Sigmoid colon (tissue), 4 donors: Measurements from ENCODE around the gene TAL2.

Experiments
- EP300 ChIP-seq, 4 donors: sonication (generic); formaldehyde crosslinking; IDR thresholded peaks; one replicate each; pipeline ENCODE4 v1.6.1; 2017; ENCODE audit warnings: antibody characterized with exemption in 4 of 4
- POLR2A ChIP-seq, 2 donors: fragments of 450-650 bp; IDR thresholded peaks; one replicate each; pipeline ENCODE4 v1.6.1; 2016; ENCODE audit warnings: antibody characterized with exemption in 2 of 2, mild to moderate bottlenecking in 2 of 2, moderate library complexity in 2 of 2
- POLR2AphosphoS5 ChIP-seq, 4 donors: sonication (generic); formaldehyde crosslinking; IDR thresholded peaks; one replicate each; pipeline ENCODE4 v1.6.1; 2017; ENCODE audit warnings: antibody characterized with exemption in 4 of 4
- TF ChIP-seq, protein P1 (sequence below), 4 experiments: fragments of 450-650 bp in 3 of 4; fragments of 200-600 bp in 1 of 4; IDR thresholded peaks; one replicate each; pipeline ENCODE4 v1.5.1; 2016 to 2019; ENCODE audit warnings: antibody characterized with exemption in 4 of 4, mild to moderate bottlenecking in 3 of 4, moderate library complexity in 2 of 4

DNA sequence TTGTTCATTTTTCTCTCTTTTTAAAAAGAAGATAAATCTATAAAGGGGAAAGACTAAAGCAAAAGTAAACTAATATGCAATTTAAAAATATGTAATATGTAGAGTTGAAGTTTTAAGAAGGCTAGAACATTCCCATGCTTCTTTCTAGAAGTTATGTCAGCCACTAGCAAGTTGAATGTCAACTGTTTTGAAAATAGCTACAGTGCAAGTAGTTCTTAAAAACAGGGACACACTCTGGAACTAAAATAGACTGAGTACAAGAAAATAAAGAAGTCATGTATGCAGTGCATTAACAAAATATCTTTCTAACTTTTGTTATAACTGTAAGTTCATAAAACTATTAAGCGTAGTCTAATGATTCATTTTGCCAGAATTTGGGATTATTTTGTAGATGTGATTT is 40.0 kb downstream of the TAL2 start:
- no peak for TF ChIP-seq POLR2A (IDR thresholded peaks at IDR 0.05)
- TF ChIP-seq, protein P1, sequence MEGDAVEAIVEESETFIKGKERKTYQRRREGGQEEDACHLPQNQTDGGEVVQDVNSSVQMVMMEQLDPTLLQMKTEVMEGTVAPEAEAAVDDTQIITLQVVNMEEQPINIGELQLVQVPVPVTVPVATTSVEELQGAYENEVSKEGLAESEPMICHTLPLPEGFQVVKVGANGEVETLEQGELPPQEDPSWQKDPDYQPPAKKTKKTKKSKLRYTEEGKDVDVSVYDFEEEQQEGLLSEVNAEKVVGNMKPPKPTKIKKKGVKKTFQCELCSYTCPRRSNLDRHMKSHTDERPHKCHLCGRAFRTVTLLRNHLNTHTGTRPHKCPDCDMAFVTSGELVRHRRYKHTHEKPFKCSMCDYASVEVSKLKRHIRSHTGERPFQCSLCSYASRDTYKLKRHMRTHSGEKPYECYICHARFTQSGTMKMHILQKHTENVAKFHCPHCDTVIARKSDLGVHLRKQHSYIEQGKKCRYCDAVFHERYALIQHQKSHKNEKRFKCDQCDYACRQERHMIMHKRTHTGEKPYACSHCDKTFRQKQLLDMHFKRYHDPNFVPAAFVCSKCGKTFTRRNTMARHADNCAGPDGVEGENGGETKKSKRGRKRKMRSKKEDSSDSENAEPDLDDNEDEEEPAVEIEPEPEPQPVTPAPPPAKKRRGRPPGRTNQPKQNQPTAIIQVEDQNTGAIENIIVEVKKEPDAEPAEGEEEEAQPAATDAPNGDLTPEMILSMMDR (IDR thresholded peaks at IDR 0.05) = no peak
- TF ChIP-seq POLR2AphosphoS5 (IDR thresholded peaks at IDR 0.05) = no peak
- no peak for TF ChIP-seq EP300 (IDR thresholded peaks at IDR 0.05)
